ENCODE results near the gene OCRL.

Gene OCRL

DNA sequence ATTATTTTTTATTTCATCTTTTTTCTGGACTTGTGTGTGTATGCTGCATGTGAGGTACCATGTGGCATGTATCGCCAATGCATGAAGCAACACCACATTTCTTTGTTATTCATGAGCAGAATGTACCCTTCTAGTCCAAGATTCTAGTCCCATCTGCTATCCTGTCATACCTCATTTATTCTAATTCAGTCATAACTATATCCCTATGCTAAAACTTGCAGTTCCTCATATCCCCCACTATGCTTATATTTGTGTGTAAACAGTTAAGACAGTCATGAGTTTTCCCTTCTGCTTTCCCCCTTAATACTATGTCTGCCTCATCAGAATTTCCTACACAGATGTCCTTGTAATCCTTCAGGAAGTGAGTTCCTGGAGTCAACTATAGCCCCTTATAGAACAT lies 19.7 kb downstream of the OCRL start:
- TF ChIP-seq GATA3 (IDR thresholded peaks at IDR 0.05; ENCODE audit: low read depth, low read length) (no peak), GATA2 (IDR thresholded peaks at IDR 0.05; ENCODE audit: low read depth, low read length) (no peak)

GRCh38 chrX:129561453-129561852 lies 21.4 kb downstream of the OCRL start:
- no peak for TF ChIP-seq GATA3 (IDR thresholded peaks at IDR 0.05; ENCODE audit: low read depth, low read length)
- TF ChIP-seq GATA2 (IDR thresholded peaks at IDR 0.05; ENCODE audit: low read depth, low read length), result no peak

GRCh38 chrX:129565046-129565650 lies 25.1 kb downstream of the OCRL start:
- TF ChIP-seq GATA3 (IDR thresholded peaks at IDR 0.05; ENCODE audit: low read depth, low read length) (no peak), GATA2 (IDR thresholded peaks at IDR 0.05; ENCODE audit: low read depth, low read length) (no peak)

DNA sequence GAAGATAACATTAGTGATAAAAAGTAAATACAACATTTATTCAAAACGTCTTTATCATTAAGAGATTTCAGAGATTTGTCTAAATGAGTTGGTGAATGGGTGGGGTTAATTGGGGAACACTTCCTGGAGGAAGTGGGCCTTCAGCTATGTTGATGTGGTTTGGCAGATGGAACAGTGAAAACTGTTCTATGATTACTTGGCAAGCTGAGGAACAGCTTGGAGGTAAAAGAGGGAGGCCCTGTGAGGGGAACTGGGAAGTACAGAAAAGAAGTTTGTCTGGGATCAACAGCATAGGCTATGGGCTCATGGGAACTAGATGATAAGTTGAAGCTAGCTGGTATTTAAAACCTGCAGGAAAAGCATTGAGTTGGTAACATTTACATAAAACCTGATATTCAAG lies 26.0 kb downstream of the OCRL start:
- TF ChIP-seq GATA3 (IDR thresholded peaks at IDR 0.05; ENCODE audit: low read depth, low read length) (no peak), GATA2 (IDR thresholded peaks at IDR 0.05; ENCODE audit: low read depth, low read length) (no peak)

DNA sequence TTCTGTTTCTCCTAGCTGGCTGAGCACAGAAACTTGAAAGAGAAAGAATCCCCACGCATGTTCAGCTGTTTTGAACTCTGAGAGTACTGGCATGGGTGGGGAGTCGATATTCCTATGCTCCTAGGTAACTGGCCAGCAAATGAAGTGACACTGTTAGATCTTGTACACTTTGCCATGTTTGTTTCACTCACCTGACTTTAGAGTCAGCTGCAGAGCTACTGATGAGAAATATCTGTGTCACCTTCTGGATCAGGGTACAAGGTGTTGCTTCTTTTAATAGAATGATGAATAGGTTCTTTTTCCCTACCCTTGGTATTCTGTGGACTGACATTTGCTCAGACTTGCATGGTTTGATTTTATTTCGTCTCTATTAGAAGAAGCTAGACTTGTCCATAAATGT lies 28.3 kb downstream of the OCRL start:
- TF ChIP-seq GATA2 (IDR thresholded peaks at IDR 0.05; ENCODE audit: low read depth, low read length) (no peak), GATA3 (IDR thresholded peaks at IDR 0.05; ENCODE audit: low read depth, low read length) (no peak)

DNA sequence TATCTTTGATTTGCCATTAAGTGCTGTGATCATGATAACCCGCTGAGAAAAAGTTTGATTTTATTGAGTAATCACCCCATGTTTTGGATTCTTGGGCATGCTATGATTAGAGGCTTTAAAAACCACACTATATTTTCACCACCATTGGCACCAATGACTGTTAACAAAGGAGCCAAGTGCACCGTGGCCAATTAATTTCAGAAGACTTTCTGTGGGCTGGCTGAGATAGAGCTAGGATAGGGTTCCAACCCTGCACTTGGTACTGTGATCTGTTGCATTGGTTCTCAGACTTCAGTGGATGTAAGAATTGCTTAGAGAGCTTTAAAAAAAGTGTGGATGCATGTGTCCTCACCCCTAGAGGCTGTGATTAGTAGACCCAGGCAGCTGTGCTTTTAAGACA lies 32.4 kb downstream of the OCRL start:
- TF ChIP-seq GATA3 (IDR thresholded peaks at IDR 0.05; ENCODE audit: low read depth, low read length) (no peak), GATA2 (IDR thresholded peaks at IDR 0.05; ENCODE audit: low read depth, low read length) (no peak)

GRCh38 chrX:129574214-129574613 lies 34.2 kb downstream of the OCRL start:
- no peak for TF ChIP-seq GATA3 (IDR thresholded peaks at IDR 0.05; ENCODE audit: low read depth, low read length)

GRCh38 chrX:129576539-129576938 lies 36.5 kb downstream of the OCRL start:
- no peak for TF ChIP-seq GATA2 (IDR thresholded peaks at IDR 0.05; ENCODE audit: low read depth, low read length)
- TF ChIP-seq GATA3 (IDR thresholded peaks at IDR 0.05; ENCODE audit: low read depth, low read length), result no peak

DNA sequence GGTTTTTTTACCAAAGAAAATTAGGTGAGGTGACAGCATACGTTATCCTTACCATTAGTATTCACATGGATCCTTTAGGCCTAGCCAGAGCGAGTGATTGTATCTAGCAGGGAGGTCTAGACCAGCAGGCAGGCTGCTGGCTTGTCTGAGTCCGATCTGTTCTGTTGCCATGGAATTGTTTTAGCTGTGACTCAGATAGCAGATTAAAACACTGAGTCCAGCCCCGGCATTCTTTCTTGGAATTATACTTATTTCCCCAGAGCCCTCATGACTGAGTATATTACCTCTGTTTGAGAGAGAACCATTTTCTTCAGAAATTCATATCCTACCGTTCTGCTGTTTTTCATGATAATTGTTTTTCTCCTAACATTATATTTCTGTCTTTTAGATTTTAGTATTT lies 37.4 kb downstream of the OCRL start:
- TF ChIP-seq GATA2 (IDR thresholded peaks at IDR 0.05; ENCODE audit: low read depth, low read length), result peak; percentile 87
- peak; percentile 62 for TF ChIP-seq GATA3 (IDR thresholded peaks at IDR 0.05; ENCODE audit: low read depth, low read length)

GRCh38 chrX:129577877-129578276 lies 37.8 kb downstream of the OCRL start:
- TF ChIP-seq GATA2 (IDR thresholded peaks at IDR 0.05; ENCODE audit: low read depth, low read length), result no peak
- TF ChIP-seq GATA3 (IDR thresholded peaks at IDR 0.05; ENCODE audit: low read depth, low read length), result no peak

DNA sequence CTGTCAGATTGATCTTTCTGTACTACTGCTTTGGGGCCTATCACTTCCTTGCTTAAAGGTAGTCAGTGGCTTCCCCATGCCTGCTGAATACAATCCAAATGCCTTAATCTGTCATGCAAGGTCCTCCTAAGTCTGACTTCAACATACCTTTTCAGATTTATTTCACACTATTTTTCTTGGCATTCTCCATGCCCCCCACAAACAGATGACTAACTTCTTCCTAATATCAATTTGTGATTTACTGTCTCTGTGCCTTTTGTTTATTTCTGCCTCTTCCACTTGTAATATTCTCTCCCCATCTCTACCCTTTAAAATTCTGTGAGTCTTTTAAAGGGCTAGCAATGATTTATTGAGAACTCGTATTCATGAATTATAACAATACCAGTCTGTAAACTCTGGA lies 41.8 kb downstream of the OCRL start:
- TF ChIP-seq GATA3 (IDR thresholded peaks at IDR 0.05; ENCODE audit: low read depth, low read length) (no peak), GATA2 (IDR thresholded peaks at IDR 0.05; ENCODE audit: low read depth, low read length) (no peak)

DNA sequence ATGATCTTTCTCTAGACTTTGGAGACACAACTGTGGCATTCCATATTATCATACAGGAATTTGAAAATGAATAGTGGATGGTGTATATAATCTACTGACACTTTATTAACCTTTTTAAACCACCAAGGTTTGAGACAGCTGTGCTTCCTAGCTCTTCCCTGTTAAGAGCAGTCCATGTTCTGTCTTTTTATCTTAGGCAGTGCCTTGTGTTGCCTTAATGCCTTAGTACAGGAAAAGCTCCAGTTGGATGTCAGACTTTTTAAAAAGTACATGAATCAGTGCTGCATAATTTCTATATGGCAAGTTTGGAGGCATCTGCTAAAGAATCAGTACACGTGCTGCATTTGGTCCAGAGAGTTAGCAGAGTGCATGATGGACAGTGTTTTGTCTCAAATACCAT lies 45.1 kb downstream of the OCRL start:
- TF ChIP-seq GATA2 (IDR thresholded peaks at IDR 0.05; ENCODE audit: low read depth, low read length) (no peak), GATA3 (IDR thresholded peaks at IDR 0.05; ENCODE audit: low read depth, low read length) (no peak)

DNA sequence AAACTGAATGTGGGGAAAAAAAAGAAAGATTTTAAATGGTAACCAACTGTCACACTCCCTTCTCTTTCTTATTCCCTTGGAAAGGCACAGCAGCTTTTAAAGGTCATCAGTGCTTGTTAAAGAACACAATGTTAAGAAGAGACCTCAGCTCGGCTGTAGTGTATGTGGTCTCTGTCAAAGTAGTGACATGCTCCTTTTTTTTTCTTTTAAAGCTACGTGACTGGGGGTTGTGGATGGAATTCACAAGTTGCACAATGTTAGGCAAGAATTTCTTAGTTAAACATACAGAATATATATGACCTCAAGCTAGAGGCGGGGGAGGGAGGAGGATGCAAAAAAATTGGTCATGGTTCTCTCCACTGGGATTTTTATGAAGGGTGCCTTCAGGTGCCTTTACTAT lies 45.6 kb downstream of the OCRL start:
- no peak for TF ChIP-seq GATA2 (IDR thresholded peaks at IDR 0.05; ENCODE audit: low read depth, low read length)
- no peak for TF ChIP-seq GATA3 (IDR thresholded peaks at IDR 0.05; ENCODE audit: low read depth, low read length)

DNA sequence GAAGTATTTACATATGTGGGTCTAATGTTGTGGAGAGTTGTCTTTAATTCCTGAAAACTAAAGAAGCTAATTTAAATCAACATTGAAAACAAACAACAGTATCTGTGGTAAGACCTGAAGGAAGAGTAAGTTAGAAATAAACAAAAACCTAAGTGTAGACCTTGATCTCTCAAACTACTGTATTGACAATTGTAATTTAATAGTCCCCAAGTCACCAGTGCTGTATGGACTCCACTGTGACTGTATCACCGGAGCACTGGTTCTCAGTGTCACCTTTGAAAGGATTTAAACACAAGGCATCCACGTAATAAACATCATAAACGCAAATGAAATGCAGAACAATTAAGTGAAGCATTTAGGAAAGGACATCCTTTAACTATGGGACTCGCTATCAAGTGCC lies 46.4 kb downstream of the OCRL start:
- no peak for TF ChIP-seq GATA3 (IDR thresholded peaks at IDR 0.05; ENCODE audit: low read depth, low read length)
- no peak for TF ChIP-seq GATA2 (IDR thresholded peaks at IDR 0.05; ENCODE audit: low read depth, low read length)

GRCh38 chrX:129590596-129590995 lies 50.5 kb downstream of the OCRL start:
- TF ChIP-seq GATA3 (IDR thresholded peaks at IDR 0.05; ENCODE audit: low read depth, low read length), result no peak
- TF ChIP-seq GATA2 (IDR thresholded peaks at IDR 0.05; ENCODE audit: low read depth, low read length), result no peak

GRCh38 chrX:129593137-129593536 lies 53.1 kb downstream of the OCRL start:
- TF ChIP-seq GATA3 (IDR thresholded peaks at IDR 0.05; ENCODE audit: low read depth, low read length), result no peak
- no peak for TF ChIP-seq GATA2 (IDR thresholded peaks at IDR 0.05; ENCODE audit: low read depth, low read length)
